PC-3 (cell line): ENCODE data around the gene ASCC3.

ENCODE experiments used
- CTCF ChIP-seq: fragments of 300-600 bp; sonication (generic); conservative IDR thresholded peaks from 2 replicates; pipeline ENCODE4 v1.5.1; 2017; ENCODE audit warnings: antibody characterized with exemption, low read depth, mild to moderate bottlenecking, low read length
- EZH2phosphoT487 ChIP-seq: fragments of 300-600 bp; sonication (generic); IDR thresholded peaks from 2 replicates; pipeline ENCODE4 v1.6.1; 2018; ENCODE audit warnings: mild to moderate bottlenecking, antibody characterized with exemption, low read length, borderline replicate concordance

- TF ChIP-seq CTCF (no peak), EZH2phosphoT487 (no peak)
Measured at GRCh38 chr6:100475554-100476320, 405.4 kb downstream of the ASCC3 start.
